Neutrophil (primary cell): ENCODE data around the gene IL18RAP.

Source experiments
- H3K27ac ChIP-seq: fragments of 200-600 bp; sonication (generic); 2 replicates; pipeline ENCODE4 v1.5.1; 2016; ENCODE audit warnings: mild to moderate bottlenecking, moderate library complexity
- H3K27me3 ChIP-seq: fragments of 200-600 bp; sonication (generic); 2 replicates; pipeline ENCODE4 v1.6.0; 2016; ENCODE audit warnings: mild to moderate bottlenecking
- H3K36me3 ChIP-seq: fragments of 200-600 bp; sonication (generic); 2 replicates; pipeline ENCODE4 v1.5.1; 2017
- H3K4me1 ChIP-seq, 2 experiments: fragments of 200-600 bp in 1 of 2; sonication (generic) in 1 of 2; 1 replicate in 1 of 2; 2 replicates in 1 of 2; pipeline versions ENCODE4 v1.5.1 to v1.6.1; 2013 to 2016; ENCODE audit warnings: low read depth in 1 of 2, low read length in 1 of 2, mild to moderate bottlenecking in 1 of 2, moderate library complexity in 1 of 2; ENCODE audit not compliant: control insufficient read depth in 1 of 2, insufficient read depth in 1 of 2
- H3K4me3 ChIP-seq, 2 experiments: fragments of 200-600 bp in 1 of 2; sonication (generic) in 1 of 2; 1 replicate in 1 of 2; 2 replicates in 1 of 2; pipeline ENCODE4 v1.5.1; 2013 to 2016; ENCODE audit warnings: low read depth in 1 of 2, low read length in 1 of 2, mild to moderate bottlenecking in 1 of 2, moderate library complexity in 1 of 2
- H3K9me3 ChIP-seq: fragments of 200-600 bp; sonication (generic); 2 replicates; pipeline ENCODE4 v1.5.1; 2016
- CTCF ChIP-seq: fragments of 200-600 bp; sonication (generic); IDR thresholded peaks from 2 replicates; pipeline ENCODE4 v1.5.1; 2016; ENCODE audit warnings: antibody characterized with exemption

The IL18RAP gene

GRCh38 chr2:102428573-102428972, 5.6 kb downstream of the IL18RAP start:
- H3K4me3 ChIP-seq = peak overlapping the region; percentile 11 to 69

GRCh38 chr2:102432386-102432785, 9.4 kb downstream of the IL18RAP start:
- no peak for TF ChIP-seq CTCF
- peak overlapping the region; percentile 47 for H3K27ac ChIP-seq
- peaks cover 3% of the 10 kb centered on the region for H3K36me3 ChIP-seq
- no peaks in the 10 kb centered on the region for H3K27me3 ChIP-seq
- no peaks in the 10 kb centered on the region for H3K9me3 ChIP-seq
- H3K4me3 ChIP-seq = peak overlapping the region in 1 of 2 experiments; percentile 8
- peaks cover 92 to 96% of the 10 kb centered on the region in 2 experiments for H3K4me1 ChIP-seq

More at GRCh38 chr2:102428573-102428972, 5.6 kb downstream of the IL18RAP start:
- H3K27ac ChIP-seq = peak overlapping the region; percentile 62
- no peaks in the 10 kb centered on the region for H3K27me3 ChIP-seq
- no peaks in the 10 kb centered on the region for H3K36me3 ChIP-seq
- TF ChIP-seq CTCF = no peak
- no peaks in the 10 kb centered on the region for H3K9me3 ChIP-seq
- H3K4me1 ChIP-seq = peaks cover 96 to 98% of the 10 kb centered on the region in 2 experiments

- Histone ChIP-seq H3K9me3 (no peaks in the 10 kb centered on the region), H3K4me3 (no peak overlapping the region), H3K4me1 (peaks cover 93 to 96% of the 10 kb centered on the region in 2 experiments), H3K27ac (peak overlapping the region; percentile 32), H3K36me3 (peaks cover 3% of the 10 kb centered on the region), H3K27me3 (no peaks in the 10 kb centered on the region)
- no peak for TF ChIP-seq CTCF
These were observed 11.2 kb downstream of the IL18RAP start for GRCh38 chr2:102433973-102434654.

- no peak overlapping the region for H3K4me3 ChIP-seq
- no peaks in the 10 kb centered on the region for H3K27me3 ChIP-seq
- TF ChIP-seq CTCF = no peak
- H3K36me3 ChIP-seq = peaks cover 3% of the 10 kb centered on the region
- H3K4me1 ChIP-seq = peaks cover 93 to 99% of the 10 kb centered on the region in 2 experiments
- H3K9me3 ChIP-seq = no peaks in the 10 kb centered on the region
- peak overlapping the region; percentile 78 for H3K27ac ChIP-seq
These were observed 11.9 kb downstream of the IL18RAP start for GRCh38 chr2:102434655-102435381.

- H3K9me3 ChIP-seq = no peaks in the 10 kb centered on the region
- peaks cover 3% of the 10 kb centered on the region for H3K36me3 ChIP-seq
- peak overlapping the region in 1 of 2 experiments; percentile 26 for H3K4me3 ChIP-seq
- no peak for TF ChIP-seq CTCF
- H3K4me1 ChIP-seq = peaks cover 92 to 98% of the 10 kb centered on the region in 2 experiments
- H3K27me3 ChIP-seq = no peaks in the 10 kb centered on the region
- H3K27ac ChIP-seq = peak overlapping the region; percentile 78
These were observed 12.8 kb downstream of the IL18RAP start for GRCh38 chr2:102435741-102436140.
